ENCODE data around the gene ABAT.

GRCh38 chr16:8756755-8757154, 82.3 kb downstream of the ABAT start:
- TF ChIP-seq PATZ1 (CRISPR knock-in tag; IDR thresholded peaks at IDR 0.05; ENCODE audit: borderline replicate concordance) (no peak), POU6F1 (CRISPR knock-in tag; IDR thresholded peaks at IDR 0.05; ENCODE audit: borderline replicate concordance, low read depth) (no peak)

All from SK-N-SH treated with all-trans-retinoic acid at 6 μM for 48 hours (cell line).